Keratinocyte (primary cell): ENCODE data around the gene RABGAP1. TPM values are rescaled to one million over a fixed set of nuclear protein-coding genes. Genes with fewer than 3 reads are reported as not detected.

ENCODE experiments used
- DNase-seq: peaks from one replicate; pipeline ENCODE4 v3.0.0-alpha.2; 2011; ENCODE audit warnings: low read depth, missing footprints, low spot score
- FAIRE-seq: peaks from 2 replicates; lab custom pipeline; 2011; peaks lifted over from hg19 to GRCh38; lab: Jason Lieb, UNC
- H2AFZ ChIP-seq: 2 replicates; pipeline ENCODE4 v1.6.0; 2012; ENCODE audit warnings: low read length, control low read depth, inconsistent platforms; ENCODE audit not compliant: control insufficient read depth
- H3K27ac ChIP-seq: 2 replicates; pipeline ENCODE4 v1.5.1; 2011; ENCODE audit warnings: low read length; ENCODE audit not compliant: control insufficient read depth, insufficient read depth
- H3K27me3 ChIP-seq: 3 replicates; pipeline ENCODE4 v1.6.0; 2011; ENCODE audit warnings: low read length; ENCODE audit not compliant: control insufficient read depth, insufficient read depth; ENCODE audit errors: extremely low read depth
- H3K36me3 ChIP-seq, 2 experiments: 2 replicates in 1 of 2; 3 replicates in 1 of 2; pipeline ENCODE4 v1.5.1; 2011; ENCODE audit warnings: low read length in 2 of 2, mild to moderate bottlenecking in 1 of 2; ENCODE audit not compliant: control insufficient read depth in 2 of 2, insufficient read depth in 2 of 2; ENCODE audit errors: extremely low read depth in 1 of 2
- H3K4me1 ChIP-seq: 3 replicates; pipeline ENCODE4 v1.5.1; 2011; ENCODE audit warnings: low read length; ENCODE audit not compliant: control insufficient read depth, insufficient read depth; ENCODE audit errors: extremely low read depth
- H3K4me2 ChIP-seq: 3 replicates; pipeline ENCODE4 v1.6.0; 2011; ENCODE audit warnings: low read depth, low read length; ENCODE audit not compliant: control insufficient read depth, insufficient read depth; ENCODE audit errors: extremely low read depth
- H3K4me3 ChIP-seq, 3 experiments: fragments of 200-600 bp in 1 of 3; sonication (generic) in 1 of 3; 2 replicates in 2 of 3; 3 replicates in 1 of 3; pipeline ENCODE4 v1.5.1; 2011 to 2016; ENCODE audit warnings: low read length in 3 of 3, mild to moderate bottlenecking in 3 of 3, control low read depth in 2 of 3, inconsistent platforms in 1 of 3, low read depth in 1 of 3, mixed read lengths in 1 of 3, mixed run types in 1 of 3, moderate library complexity in 1 of 3; ENCODE audit not compliant: control insufficient read depth in 2 of 3, insufficient read depth in 2 of 3; ENCODE audit errors: extremely low read depth in 1 of 3
- H3K79me2 ChIP-seq: 2 replicates; pipeline ENCODE4 v1.6.0; 2012; ENCODE audit warnings: low read length; ENCODE audit not compliant: control insufficient read depth, insufficient read depth
- H3K9ac ChIP-seq: 3 replicates; pipeline ENCODE4 v1.6.0; 2011; ENCODE audit warnings: low read length; ENCODE audit not compliant: control insufficient read depth, insufficient read depth; ENCODE audit errors: extremely low read depth
- H3K9me1 ChIP-seq: 3 replicates; pipeline ENCODE4 v1.6.0; 2011; ENCODE audit warnings: low read length; ENCODE audit not compliant: control insufficient read depth, insufficient read depth; ENCODE audit errors: extremely low read depth
- H3K9me3 ChIP-seq: 2 replicates; pipeline ENCODE4 v1.5.1; 2012; ENCODE audit warnings: low read depth, low read length; ENCODE audit not compliant: control insufficient read depth
- H4K20me1 ChIP-seq: 3 replicates; pipeline ENCODE4 v1.6.0; 2011; ENCODE audit warnings: low read length; ENCODE audit not compliant: control insufficient read depth, insufficient read depth; ENCODE audit errors: extremely low read depth
- EZH2 ChIP-seq: IDR thresholded peaks from one replicate; pipeline ENCODE4 v1.6.1; 2012; ENCODE audit warnings: inconsistent platforms, mild to moderate bottlenecking, low read length, moderate library complexity
- dilution Hi-C: fragments of 300-500 bp; cut with MboI; formaldehyde crosslinking; loops from one replicate; pipeline ENCODE4 v1.7.0; 2020; ENCODE audit warnings: low sequenced_read_pairs; ENCODE audit not compliant: extremely low pct_ligation_motif_present
- polyA plus RNA-seq, 5 experiments: library from polyadenylated mRNA; depleted of rRNA in 3 of 5; stranded (reverse) in 3 of 5; stranded (forward) in 1 of 5; unstranded in 1 of 5; fragments of >200 nt; gene quantifications; 1 replicate in 1 of 5; 2 replicates in 3 of 5; 3 replicates in 1 of 5; pipeline versions ENCODE4 v1.2.1 to v1.2.3, GENCODE V29; 2011 to 2012; ENCODE audit warnings: missing spikeins in 2 of 5, low read depth in 1 of 5, low replicate concordance in 1 of 5
- TF ChIP-seq, protein P1 (sequence below), 3 experiments: IDR thresholded peaks in 1 of 3; conservative IDR thresholded peaks in 1 of 3; optimal IDR thresholded peaks in 1 of 3; 2 replicates in 2 of 3; 3 replicates in 1 of 3; pipeline versions ENCODE3 to v1.5.1; 2011; ENCODE audit warnings: low read length in 3 of 3, mild to moderate bottlenecking in 3 of 3, moderate library complexity in 2 of 3, control low read depth in 1 of 3, inconsistent platforms in 1 of 3; ENCODE audit not compliant: insufficient read depth in 2 of 3; ENCODE audit errors: extremely low read depth in 1 of 3

RABGAP1 gene
- polyA plus RNA-seq, 1 donor (not counting 4 experiments of a cell fraction or from before 2014, with no cell fraction given) = 40.6 TPM

DNA sequence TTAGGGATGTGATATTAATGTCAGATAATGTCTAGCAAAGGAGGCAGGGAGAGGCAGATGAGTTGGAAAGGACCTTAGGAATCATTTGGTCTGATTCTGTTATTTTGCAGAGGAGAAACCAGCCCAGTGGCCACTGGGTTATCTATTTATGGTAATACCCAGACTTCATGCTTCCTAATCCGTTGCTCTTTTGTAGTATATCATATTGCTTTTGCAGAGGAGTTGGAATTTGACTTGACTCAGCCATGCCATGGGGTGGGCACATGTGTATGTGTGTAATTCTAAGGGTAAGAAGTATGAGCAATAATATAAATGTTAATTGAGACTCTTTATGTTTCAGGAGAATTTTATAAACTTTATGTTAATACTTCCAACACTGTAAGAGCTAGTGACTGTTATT is 100.0 kb downstream of the RABGAP1 start:
- TF ChIP-seq EZH2 = no peak
- TF ChIP-seq, protein P1, sequence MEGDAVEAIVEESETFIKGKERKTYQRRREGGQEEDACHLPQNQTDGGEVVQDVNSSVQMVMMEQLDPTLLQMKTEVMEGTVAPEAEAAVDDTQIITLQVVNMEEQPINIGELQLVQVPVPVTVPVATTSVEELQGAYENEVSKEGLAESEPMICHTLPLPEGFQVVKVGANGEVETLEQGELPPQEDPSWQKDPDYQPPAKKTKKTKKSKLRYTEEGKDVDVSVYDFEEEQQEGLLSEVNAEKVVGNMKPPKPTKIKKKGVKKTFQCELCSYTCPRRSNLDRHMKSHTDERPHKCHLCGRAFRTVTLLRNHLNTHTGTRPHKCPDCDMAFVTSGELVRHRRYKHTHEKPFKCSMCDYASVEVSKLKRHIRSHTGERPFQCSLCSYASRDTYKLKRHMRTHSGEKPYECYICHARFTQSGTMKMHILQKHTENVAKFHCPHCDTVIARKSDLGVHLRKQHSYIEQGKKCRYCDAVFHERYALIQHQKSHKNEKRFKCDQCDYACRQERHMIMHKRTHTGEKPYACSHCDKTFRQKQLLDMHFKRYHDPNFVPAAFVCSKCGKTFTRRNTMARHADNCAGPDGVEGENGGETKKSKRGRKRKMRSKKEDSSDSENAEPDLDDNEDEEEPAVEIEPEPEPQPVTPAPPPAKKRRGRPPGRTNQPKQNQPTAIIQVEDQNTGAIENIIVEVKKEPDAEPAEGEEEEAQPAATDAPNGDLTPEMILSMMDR (optimal IDR thresholded peaks at IDR 0.05 in 1 of 3, IDR thresholded peaks at IDR 0.05 in 1 of 3, conservative IDR thresholded peaks at IDR 0.05 in 1 of 3; ENCODE audit: extremely low read depth in 1 of 3, insufficient read depth in 2 of 3, low read length in 3 of 3) = no peak
- Histone ChIP-seq H3K4me1 (no peaks in the 10 kb centered on the region), H3K9me3 (no peaks in the 10 kb centered on the region), H3K9me1 (no peaks in the 10 kb centered on the region), H4K20me1 (no peaks in the 10 kb centered on the region), H3K27ac (no peak overlapping the region), H3K79me2 (no peaks in the 10 kb centered on the region), H3K4me3 (no peak overlapping the region), H3K4me2 (no peak overlapping the region), H3K27me3 (no peaks in the 10 kb centered on the region), H2AFZ (no peak overlapping the region), H3K9ac (no peak overlapping the region), H3K36me3 (peaks cover 0 to 2% of the 10 kb centered on the region in 2 experiments)
- FAIRE-seq (no peak), DNase-seq (no peak)
- dilution Hi-C loops = no loop called here

DNA sequence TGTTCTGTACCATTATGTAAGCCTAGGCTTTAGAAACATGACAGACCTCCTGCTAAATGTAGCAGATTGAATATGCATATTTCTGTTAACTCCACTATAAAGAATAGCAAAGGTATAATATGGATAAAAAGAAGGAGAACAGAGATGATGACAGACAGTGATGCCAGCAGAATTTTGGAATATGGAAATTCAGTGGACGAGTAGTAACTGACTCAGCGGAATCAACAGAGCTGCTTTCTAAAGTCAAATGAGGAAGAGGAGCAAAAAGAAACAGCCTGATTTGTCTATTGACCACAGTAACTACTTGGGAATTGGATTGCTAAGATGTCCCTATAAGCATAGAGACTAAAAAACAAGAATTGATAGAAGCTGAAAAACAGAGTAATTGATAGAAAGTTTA is 100.7 kb downstream of the RABGAP1 start:
- no peak overlapping the region for H3K9ac ChIP-seq
- H3K27me3 ChIP-seq = no peaks in the 10 kb centered on the region
- no peak overlapping the region for H3K4me3 ChIP-seq
- dilution Hi-C loops = no loop called here
- H4K20me1 ChIP-seq = no peaks in the 10 kb centered on the region
- H3K9me3 ChIP-seq = no peaks in the 10 kb centered on the region
- H3K79me2 ChIP-seq = no peaks in the 10 kb centered on the region
- H3K4me1 ChIP-seq = no peaks in the 10 kb centered on the region
- H3K27ac ChIP-seq = no peak overlapping the region
- TF ChIP-seq EZH2 = no peak
- TF ChIP-seq, protein P1 (optimal IDR thresholded peaks at IDR 0.05 in 1 of 3, IDR thresholded peaks at IDR 0.05 in 1 of 3, conservative IDR thresholded peaks at IDR 0.05 in 1 of 3; ENCODE audit: extremely low read depth in 1 of 3, insufficient read depth in 2 of 3, low read length in 3 of 3) = no peak
- no peak overlapping the region for H2AFZ ChIP-seq
- H3K9me1 ChIP-seq = no peaks in the 10 kb centered on the region
- FAIRE-seq (no peak), DNase-seq (no peak)
- H3K36me3 ChIP-seq = peaks cover 0 to 2% of the 10 kb centered on the region in 2 experiments
- no peak overlapping the region for H3K4me2 ChIP-seq
